HG03575 (cell line): ENCODE measurements around the gene RADIL.

Source experiments
- ATAC-seq: cut with Tn5 transposase; IDR thresholded peaks from one replicate; pipeline ENCODE4 v1.9.1; 2021; ENCODE audit not compliant: unreplicated experiment, insufficient number of reproducible peaks, low FRiP score; ENCODE audit errors: extremely low read depth

RADIL gene

DNA sequence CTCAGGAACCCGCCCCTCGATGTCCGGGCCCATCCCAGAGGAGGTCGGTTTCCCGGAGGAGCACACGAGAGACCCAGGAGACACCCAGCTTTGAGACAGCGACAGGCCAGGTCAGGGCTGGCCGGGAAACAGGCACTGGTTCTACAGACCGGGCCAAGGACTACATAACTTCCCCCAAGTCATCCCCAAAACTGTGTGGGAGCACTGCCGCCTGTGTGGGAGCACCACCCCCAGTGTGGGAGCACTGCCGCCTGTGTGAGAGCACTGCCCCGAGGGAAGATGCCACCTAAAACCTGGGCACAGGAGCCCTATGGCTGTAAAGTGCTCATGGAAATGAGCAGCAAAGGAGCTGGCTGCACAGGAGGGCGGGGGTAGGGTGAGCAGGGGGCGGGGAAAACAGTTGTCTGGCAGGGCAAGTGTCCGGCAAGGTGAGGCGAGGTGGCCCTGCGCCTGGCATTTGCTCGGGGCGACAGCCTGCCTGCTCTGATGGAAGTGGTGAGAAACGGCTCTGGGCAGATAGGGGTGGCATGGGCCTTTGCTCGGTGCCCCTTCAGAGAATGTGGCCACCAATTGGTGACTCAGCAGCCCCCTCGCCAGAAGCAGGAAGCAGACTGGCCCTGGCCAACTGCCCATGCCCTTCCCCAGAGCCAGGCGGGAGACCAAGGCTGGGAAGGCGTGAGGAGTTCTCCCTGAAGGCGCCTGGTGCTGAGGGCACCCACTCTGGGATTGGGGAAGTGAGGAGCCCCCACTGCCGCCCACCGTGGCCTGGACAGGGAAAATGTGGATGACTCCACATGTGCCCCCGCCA lies 47.9 kb downstream of the RADIL start:
- ATAC-seq = no peak

DNA sequence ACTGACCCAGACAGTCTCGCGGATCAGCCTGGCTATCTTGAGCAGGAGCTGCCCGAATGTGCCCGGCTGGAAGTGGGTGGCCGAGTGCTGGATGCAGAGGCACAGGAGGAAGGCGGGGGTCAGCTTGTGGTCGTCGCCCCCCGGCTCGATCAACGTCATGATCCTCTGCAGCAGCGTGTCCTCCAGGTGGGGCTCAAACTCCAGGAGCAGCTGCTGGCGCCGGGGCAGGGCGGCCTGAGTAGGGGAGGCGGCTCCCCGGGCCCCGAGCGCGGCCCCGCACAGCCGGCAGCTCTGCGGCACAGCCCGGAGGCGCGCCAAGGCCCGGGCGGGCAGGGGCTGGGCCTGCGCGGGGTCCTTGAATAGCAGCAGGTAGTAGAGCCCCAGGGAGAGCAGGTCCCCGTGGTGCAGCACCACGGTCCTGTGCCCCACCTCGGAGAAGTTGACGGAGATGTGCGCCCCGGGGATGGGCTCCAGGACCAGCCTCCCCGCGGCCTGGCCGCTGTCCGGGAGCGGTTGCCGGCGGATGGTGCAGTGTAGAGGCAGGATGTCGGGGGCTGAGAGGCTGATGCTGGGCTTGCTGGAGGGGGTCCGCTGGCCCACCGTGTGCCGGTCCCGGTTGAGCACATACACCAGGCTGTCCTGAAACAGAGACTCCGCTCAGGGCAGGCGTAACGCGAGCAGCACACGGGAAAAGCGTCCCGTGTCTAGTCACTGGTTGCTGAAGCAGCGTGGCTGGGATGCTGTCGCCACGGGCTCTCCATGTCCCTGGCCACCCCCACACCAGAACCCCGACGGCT lies 48.7 kb downstream of the RADIL start:
- no peak for ATAC-seq

DNA sequence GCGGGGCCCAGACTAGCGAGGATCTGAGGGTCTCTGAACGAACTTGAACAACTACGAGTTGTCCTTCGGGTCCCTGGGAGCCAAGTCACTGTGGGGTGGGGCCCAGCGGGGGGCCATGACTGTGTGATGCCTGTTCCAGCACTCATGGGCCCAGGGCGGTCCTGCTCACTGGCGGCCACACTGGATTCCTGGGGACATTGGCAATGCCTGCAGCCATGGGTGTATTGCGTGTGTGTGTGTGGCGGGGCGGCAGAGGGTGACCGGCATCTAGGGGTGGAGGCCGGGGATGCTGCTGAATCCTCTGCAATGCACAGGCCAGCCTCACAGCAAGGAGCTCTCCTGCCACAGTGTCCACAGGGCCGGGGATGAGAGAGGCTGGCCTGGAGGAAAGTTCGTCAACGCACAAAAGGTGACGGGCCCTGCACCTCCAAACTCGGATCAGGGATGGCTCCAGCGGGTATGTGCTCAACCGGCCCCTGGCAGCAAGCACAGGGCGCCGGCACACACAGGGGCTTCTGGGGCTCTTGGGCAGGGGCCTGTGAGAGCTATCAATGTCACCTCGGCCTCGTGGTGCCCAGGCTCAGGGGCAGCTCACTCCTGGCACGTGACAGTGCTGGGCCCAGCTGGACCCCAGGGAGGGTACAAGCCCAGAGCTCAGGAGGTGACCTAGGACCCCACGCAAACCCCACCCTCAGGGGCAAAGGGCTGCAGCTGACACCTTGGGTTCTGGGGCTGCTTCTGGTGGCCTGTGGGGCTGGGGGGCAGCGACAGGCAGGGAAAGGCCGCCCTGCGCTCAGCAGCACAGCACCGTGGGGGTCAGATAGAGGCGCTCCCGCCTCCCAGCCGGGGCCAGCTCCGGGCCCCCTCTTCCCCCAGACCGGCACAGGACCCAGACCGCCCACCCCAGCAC lies 49.6 kb downstream of the RADIL start:
- no peak for ATAC-seq

DNA sequence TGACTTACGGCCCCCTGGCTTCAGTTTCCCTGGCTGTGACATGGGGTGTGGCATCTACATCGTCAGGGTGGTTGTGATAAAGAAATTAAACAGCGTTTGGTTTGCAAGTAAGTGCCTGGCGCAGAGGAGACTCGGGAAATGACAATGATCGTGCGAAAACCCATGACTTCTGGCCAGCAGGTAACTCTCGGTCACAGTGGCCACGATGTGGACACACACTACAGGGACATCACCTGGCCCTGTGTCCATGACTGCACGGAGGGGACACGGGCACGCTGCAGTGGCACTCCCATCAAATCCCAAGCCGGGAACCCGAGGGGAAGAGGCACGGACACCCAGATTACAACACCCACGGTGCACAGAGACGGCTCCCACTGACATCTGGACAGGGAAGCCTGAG lies 50.3 kb downstream of the RADIL start:
- ATAC-seq = no peak

DNA sequence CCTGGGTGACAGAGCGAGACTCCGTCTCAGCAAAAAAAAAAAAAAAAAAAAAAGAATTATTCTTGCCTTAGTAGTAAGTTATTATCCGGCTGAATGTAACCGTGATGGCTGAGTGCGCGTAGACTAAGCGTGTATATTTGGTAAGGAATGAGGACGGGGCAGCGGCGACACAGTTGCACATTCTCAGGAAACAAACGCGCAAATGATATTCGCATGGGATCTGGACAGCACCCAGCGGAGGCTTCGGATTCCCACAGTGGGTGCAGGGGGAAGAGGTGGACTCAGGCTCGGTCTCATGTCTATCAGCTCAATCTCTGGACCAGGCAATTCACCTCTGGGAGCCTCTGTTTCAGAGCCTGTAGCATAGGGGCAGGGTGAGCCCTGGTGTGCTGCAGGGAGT lies 50.8 kb downstream of the RADIL start:
- ATAC-seq = no peak

DNA sequence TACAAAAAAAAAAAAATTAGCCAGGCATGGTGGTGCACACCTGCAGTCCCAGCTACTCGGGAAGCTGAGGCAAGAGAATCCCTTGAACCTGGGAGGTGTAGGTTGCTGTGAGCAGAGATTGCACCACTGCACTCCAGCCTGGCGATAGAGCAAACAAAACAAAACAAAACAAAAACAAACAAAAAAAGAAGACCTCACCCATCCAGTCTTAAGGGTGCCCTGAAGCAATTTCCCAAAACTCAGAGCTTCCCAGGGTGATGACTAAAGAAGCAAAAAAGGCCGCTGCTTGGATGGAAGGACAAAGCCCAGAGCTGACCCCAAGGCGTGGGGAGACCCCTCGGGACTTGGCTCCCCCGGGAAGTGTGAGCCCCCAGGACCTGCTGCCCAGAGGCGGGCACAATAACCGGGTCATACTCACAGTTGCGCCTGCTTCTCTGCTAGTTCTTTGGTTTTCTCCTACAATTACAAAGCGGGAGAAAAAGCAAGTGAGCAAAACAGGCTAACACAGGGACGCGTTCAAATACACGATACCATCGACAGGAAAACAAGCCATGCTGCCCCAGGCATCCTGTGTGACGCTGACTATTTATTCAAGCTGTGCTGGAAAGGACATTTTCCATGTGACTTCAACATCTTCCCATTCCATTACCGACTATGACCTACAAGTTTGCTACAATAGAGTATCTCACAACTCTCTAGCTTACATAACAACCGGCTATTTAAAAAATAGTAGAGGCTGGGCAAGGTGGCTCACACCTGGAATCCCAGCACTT lies 51.6 kb downstream of the RADIL start:
- no peak for ATAC-seq

DNA sequence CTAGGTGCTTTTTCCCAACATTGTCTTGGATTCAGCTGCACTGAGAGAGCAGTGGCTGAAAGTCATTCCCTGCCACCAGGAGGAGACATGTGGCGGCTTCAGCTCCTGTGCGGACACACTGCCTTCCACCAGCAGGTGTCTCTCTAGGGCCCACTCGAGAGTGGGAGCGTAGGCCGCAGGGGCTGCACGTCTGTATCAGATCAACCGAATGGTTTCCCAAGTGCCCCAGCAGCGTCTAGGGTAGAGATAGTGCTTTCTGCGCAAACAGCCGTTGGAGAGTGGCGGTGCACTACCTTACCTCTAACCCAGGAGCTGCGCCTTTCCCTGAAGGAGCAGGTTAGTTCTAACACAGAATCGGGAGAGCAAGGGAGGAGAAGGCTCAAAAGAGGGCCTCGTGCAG lies 53.3 kb downstream of the RADIL start:
- ATAC-seq = no peak

DNA sequence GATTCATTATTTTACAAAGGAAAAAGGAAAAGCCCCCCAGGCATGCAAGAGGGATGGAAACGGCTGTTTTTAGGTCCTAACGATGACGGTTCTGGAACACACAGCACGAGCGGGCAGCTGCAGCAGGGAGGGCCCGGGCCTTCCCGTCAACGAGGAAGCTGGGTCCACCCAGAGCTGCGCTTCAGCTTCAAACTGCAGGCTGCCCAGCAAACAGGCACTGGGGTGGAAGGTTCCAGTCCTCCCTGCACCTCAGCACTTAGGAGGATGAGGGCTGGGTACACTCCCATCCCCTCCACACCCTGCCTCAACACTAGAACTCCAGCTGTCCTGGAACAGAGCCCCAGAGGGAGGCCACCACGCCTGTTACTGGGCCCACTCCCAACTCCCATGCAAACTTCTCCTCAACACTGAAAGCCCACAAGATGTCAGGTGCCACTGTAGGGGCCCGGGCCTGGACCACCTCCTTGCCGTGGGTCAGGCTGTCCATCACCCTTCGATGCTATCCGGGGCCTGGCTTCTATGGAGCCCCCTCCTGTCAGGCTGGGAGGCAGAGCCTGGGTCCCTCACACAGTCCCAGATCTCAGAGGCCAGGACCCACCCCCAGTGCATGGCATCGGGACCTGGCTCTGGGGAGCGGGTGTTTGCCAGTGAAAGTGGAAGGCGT lies 54.7 kb downstream of the RADIL start:
- no peak for ATAC-seq

DNA sequence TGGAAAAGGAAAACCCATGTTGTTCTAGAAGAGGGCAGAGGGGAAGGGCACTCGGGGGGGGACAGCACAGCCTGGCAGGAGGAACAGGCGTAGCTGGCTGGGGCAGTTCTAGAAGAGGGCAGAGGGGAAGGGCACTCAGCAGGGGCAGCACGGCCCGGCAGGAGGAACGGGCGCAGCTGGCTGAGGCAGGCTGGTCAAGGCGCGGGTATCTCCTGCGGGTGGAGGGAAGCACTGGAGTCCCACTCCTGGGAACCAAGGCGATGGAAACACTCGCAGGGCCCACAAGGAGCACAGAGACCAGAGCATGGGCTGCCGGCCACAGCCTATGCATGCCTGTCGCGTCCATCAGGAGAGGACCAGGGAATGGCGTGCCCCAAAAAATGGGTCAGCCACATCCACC lies 58.4 kb downstream of the RADIL start:
- no peak for ATAC-seq

DNA sequence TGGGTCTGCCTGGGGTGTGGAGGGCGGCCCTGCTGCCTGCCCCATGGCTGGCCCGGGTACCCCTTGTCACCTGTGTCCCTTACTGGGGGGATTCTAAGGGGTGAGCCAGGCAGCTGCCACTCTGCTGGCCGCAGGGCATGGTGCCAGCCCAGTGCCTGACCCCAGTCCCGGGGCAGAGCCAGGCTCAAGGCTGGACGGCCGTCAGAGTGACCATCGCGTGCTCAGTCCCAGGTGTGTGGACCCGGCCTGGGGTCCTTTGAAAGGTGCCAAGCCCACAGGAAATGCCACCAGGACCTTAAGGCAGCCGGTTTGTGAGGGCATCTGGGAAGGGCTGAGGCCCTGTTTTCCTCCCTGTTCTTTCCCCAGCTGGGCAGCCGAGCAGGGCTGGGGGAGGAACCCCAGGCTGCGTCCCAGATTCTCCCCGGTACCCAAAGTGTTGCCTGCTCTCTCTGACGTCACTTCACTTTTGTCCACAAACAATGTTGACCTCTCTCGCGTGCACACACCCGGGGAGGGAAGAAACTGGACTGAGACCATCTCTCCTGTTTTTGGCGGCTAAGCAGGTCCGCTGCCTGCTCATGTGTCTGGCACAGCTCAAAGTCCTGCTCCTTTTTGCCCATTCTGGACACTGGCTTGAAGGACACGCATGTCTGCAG lies 59.3 kb downstream of the RADIL start:
- no peak for ATAC-seq

DNA sequence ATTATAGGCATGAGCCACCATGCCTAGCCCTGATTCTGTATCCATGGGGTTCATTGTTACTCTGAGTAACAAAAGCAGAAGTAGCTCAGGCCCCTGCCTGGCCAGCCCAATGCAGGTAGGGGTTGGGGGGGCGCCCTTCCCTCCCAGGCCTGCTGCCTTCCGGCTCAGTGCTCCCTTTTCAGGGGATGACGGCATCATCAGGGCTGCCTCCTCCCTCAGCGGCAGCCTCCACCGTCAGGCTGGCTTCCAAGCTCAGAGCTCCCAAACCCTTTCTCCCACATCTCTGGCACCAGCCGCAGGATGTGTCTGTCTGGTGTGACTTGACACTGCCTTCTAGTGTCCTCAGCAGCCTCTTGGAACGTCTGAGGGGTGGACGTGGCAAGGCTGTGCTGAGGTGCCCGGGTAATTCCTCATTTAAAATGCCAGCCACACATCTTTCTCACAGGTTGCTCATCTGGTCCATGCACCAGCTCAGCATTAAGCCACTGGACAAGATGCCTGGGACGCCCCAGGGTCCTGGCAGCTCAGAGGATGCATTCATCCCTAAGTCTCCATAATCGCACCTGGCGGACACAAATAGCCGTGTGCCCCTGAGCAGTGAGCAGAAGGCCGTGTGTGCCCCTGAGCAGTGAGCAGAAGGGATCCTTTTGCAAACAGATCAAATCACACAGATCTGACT lies 59.9 kb downstream of the RADIL start:
- ATAC-seq = no peak

DNA sequence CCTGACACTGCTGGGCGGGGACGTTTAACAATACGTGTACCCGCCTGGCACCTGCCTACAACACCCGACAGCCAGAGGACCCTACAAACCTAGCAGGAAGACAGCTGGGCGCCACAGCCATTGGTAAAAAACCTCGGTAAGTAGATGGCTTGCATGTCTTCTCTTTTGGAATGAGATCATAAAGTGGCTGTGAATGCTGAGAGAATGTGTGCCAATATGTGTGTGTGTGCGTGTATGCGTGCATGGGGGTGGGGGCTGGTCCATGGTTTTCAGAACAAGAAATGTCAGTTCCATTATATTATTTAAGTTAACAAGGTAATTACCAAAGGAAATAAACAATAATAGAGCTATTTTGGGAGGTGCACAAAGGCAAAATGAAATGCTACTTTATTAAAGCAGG lies 60.8 kb downstream of the RADIL start:
- ATAC-seq = no peak

DNA sequence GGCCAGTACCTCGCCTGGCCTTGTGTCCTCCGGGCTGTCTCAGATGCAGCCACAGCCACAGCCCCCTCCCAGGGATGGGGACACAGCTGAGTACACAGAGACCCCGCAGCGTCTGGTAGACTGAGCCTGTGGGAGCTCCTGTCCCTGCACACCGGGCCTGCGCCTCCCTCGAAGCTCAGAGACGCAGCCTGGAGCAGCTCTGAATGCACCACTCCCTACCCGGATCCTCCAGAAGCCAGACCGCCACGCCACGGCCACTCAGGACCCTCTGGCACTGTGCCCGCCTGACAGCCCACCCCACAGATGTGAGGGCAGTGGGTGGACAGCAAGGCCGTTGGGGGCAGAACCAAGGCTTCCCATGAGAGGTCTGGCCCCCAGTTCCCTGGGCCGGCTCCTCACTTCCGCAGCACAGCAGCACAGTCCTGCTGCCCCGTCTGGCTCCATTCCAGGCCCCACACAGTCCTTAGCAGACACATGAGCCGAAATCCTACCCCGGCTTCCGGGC lies 62.5 kb downstream of the RADIL start:
- ATAC-seq = no peak

DNA sequence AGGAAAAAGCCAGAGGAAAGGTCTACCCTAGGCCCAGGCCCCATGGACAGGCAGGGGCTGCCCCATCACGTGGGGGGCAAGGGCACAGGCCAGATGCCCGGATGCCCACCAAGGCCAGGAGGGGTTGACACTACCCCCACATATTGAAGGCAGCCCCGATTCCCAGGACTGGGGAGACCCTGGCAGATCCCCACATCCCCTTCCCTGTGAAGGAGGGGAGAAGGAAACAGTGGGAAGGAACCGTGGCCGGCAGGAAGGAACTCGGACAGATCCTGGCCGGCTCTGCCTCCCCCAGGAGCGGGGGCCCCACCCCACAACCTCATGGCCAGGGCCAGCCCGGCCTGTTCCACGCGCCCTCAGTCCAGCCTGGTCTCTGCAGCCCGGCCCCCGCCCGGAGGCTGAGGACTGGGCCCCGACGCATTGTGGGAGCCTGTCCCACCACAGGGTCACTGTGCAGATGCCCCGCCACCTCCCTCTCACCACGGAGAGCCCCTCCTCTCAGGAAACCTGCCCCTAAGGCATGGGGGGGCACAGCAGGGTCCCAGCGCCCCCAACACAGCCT lies 63.0 kb downstream of the RADIL start:
- ATAC-seq = no peak

DNA sequence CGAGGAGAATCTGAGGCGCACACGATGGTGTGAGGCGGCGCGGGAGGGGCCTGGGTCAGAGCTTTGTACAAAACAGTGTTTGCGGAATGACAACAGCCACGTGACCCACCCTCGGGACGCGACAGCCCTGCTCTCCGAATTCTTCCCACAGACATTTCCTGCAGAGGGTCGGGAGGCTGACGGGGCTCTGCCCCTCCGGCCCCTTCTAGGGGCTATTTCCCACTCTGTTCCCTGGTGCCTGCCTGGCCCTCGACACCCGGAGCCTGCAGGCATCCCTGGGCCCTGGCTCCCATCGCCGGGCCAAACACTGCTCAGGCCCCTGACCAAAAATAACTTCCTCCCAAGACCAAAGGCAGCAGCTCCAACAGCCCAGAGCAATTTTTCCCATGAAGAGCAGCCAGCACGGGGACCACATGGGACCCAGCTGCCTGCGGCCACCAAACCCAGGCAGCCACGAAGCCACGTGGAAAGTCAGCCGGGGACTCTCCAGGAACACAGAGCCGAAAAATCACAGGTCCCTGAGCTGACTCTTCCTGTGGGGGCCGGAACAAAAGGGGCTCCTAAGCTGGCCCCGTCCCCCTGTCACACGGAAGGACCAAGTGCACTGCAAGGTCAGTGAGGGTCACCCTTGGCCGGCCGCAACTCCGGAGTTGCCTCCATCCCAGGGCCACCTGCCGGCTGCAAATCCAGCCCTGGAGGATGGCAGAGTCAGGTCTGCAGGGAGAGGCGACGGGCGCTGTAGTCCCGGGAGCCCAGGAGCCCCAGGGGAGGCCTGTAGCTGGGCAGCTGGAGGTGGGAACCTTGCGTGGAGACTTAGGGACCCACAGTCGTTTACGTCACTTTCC lies 63.7 kb downstream of the RADIL start:
- ATAC-seq = no peak
